ENCODE data around the gene PIGBOS1.

The PIGBOS1 gene

DNA sequence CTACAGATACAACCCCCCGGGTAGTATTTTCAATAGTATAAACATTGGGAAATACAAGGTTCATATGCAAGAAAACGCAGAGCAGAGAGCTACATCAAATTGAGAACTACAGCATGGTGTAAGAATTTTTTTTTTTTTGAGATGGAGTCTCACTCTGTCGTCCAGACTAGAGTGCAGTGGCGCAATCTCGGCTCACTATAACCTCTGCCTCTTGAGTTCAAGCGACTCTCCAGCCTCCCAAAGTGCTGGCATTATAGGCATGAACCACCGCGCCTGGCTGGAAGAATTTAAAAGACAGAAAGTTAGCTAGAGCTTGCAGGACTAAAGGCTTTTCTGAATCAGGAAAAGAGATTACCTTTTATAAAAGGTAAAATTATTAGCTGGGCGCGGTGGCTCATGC, 42.1 kb upstream of the PIGBOS1 start:
- Histone ChIP-seq H3K9me3 (ENCODE audit: insufficient read depth, low read length) (no peaks in the 10 kb centered on the region), H3K36me3 (ENCODE audit: low read length) (0 out of 2 replicates have a peak, but pooled peaks cover 7% of the 10 kb centered on the region), H3K9me2 (replicated peaks; ENCODE audit: insufficient read depth, low read length) (no peaks in the 10 kb centered on the region), H3K4me2 (ENCODE audit: low read depth, low read length, poor library complexity, severe bottlenecking) (no peak overlapping the region), H2AFZ (ENCODE audit: low read depth, low read length, severe bottlenecking) (no peak overlapping the region), H3K4me3 (ENCODE audit: insufficient read depth, low read length, poor library complexity, severe bottlenecking) (no peak overlapping the region), H3F3A (ENCODE audit: insufficient read depth) (no peaks in the 10 kb centered on the region), H3K27me3 (ENCODE audit: low read length) (no peaks in the 10 kb centered on the region), H4K20me1 (ENCODE audit: low read depth, low read length) (no peaks in the 10 kb centered on the region), H3K9ac (ENCODE audit: low read length) (no peak overlapping the region), H3K79me2 (ENCODE audit: insufficient read depth, low read length) (no peaks in the 10 kb centered on the region), H3K27ac (ENCODE audit: low read depth, low read length) (no peak overlapping the region)
- TF ChIP-seq EZH2phosphoT487 (conservative IDR thresholded peaks at IDR 0.05; ENCODE audit: low read length): no peak
- TF ChIP-seq, protein P1, sequence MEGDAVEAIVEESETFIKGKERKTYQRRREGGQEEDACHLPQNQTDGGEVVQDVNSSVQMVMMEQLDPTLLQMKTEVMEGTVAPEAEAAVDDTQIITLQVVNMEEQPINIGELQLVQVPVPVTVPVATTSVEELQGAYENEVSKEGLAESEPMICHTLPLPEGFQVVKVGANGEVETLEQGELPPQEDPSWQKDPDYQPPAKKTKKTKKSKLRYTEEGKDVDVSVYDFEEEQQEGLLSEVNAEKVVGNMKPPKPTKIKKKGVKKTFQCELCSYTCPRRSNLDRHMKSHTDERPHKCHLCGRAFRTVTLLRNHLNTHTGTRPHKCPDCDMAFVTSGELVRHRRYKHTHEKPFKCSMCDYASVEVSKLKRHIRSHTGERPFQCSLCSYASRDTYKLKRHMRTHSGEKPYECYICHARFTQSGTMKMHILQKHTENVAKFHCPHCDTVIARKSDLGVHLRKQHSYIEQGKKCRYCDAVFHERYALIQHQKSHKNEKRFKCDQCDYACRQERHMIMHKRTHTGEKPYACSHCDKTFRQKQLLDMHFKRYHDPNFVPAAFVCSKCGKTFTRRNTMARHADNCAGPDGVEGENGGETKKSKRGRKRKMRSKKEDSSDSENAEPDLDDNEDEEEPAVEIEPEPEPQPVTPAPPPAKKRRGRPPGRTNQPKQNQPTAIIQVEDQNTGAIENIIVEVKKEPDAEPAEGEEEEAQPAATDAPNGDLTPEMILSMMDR (IDR thresholded peaks at IDR 0.05; ENCODE audit: insufficient read depth, low read length, poor library complexity, severe bottlenecking): no peak

DNA sequence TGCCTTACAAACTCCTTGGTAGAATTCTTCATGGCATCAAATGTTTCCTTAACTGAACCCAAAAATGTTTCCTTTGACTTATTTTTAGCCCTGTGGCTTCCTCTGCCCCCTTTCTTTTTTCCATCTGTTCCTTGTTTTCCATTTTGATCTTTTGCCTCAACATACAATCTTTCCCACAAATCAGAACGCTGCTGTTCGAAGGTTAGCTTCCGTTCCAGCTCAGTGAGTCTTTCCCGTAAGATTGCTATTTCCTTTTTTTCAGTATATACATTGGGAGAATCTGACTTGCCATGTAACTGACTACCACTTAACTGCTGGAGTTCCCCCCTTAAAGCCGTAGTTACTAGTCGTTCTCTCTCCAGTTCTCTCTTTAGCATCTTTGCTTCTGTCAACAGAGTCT, 41.3 kb upstream of the PIGBOS1 start:
- no peaks in the 10 kb centered on the region for H3F3A ChIP-seq (ENCODE audit: insufficient read depth)
- H3K27ac ChIP-seq (ENCODE audit: low read depth, low read length): no peak overlapping the region
- H3K27me3 ChIP-seq (ENCODE audit: low read length): no peaks in the 10 kb centered on the region
- no peak overlapping the region for H3K4me2 ChIP-seq (ENCODE audit: low read depth, low read length, poor library complexity, severe bottlenecking)
- no peak overlapping the region for H3K9ac ChIP-seq (ENCODE audit: low read length)
- no peaks in the 10 kb centered on the region for H3K79me2 ChIP-seq (ENCODE audit: insufficient read depth, low read length)
- no peak overlapping the region for H3K4me3 ChIP-seq (ENCODE audit: insufficient read depth, low read length, poor library complexity, severe bottlenecking)
- H3K36me3 ChIP-seq (ENCODE audit: low read length): 0 out of 2 replicates have a peak, but pooled peaks cover 15% of the 10 kb centered on the region
- no peaks in the 10 kb centered on the region for H3K9me2 ChIP-seq (replicated peaks; ENCODE audit: insufficient read depth, low read length)
- no peak overlapping the region for H2AFZ ChIP-seq (ENCODE audit: low read depth, low read length, severe bottlenecking)
- H3K9me3 ChIP-seq (ENCODE audit: insufficient read depth, low read length): no peaks in the 10 kb centered on the region
- H4K20me1 ChIP-seq (ENCODE audit: low read depth, low read length): no peaks in the 10 kb centered on the region
- no peak for TF ChIP-seq EZH2phosphoT487 (conservative IDR thresholded peaks at IDR 0.05; ENCODE audit: low read length)
- TF ChIP-seq, protein P1 (IDR thresholded peaks at IDR 0.05; ENCODE audit: insufficient read depth, low read length, poor library complexity, severe bottlenecking): no peak

DNA sequence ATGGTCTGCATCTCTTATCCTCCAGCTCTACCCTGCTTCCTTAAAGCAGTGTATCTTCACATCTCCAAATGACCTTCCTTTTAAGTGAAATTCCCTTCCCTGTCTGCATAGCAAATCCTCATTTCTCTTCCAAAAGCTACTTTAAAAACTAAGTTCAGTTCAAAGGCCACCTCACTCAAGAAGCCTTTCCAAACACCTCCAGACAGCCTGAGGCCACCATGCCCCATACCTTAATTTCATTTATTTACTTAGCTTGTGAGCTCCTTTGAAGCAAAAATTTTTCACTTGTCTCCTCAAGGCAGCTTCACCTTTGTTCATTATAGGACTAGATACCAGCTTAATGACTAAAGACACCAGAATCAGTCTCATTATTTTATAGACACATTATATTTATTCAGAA, 39.5 kb upstream of the PIGBOS1 start:
- no peak overlapping the region for H3K27ac ChIP-seq (ENCODE audit: low read depth, low read length)
- H3F3A ChIP-seq (ENCODE audit: insufficient read depth): no peaks in the 10 kb centered on the region
- no peak overlapping the region for H2AFZ ChIP-seq (ENCODE audit: low read depth, low read length, severe bottlenecking)
- no peaks in the 10 kb centered on the region for H3K79me2 ChIP-seq (ENCODE audit: insufficient read depth, low read length)
- no peak overlapping the region for H3K4me3 ChIP-seq (ENCODE audit: insufficient read depth, low read length, poor library complexity, severe bottlenecking)
- no peak overlapping the region for H3K4me2 ChIP-seq (ENCODE audit: low read depth, low read length, poor library complexity, severe bottlenecking)
- H3K9me3 ChIP-seq (ENCODE audit: insufficient read depth, low read length): no peaks in the 10 kb centered on the region
- H3K9me2 ChIP-seq (replicated peaks; ENCODE audit: insufficient read depth, low read length): no peaks in the 10 kb centered on the region
- H4K20me1 ChIP-seq (ENCODE audit: low read depth, low read length): no peaks in the 10 kb centered on the region
- H3K27me3 ChIP-seq (ENCODE audit: low read length): no peaks in the 10 kb centered on the region
- TF ChIP-seq, protein P1 (IDR thresholded peaks at IDR 0.05; ENCODE audit: insufficient read depth, low read length, poor library complexity, severe bottlenecking): no peak
- TF ChIP-seq EZH2phosphoT487 (conservative IDR thresholded peaks at IDR 0.05; ENCODE audit: low read length): no peak
- H3K36me3 ChIP-seq (ENCODE audit: low read length): peaks cover 21% of the 10 kb centered on the region; the same call in 1 of the 2 replicates
- H3K9ac ChIP-seq (ENCODE audit: low read length): no peak overlapping the region
